Panc1 (cell line): ENCODE results near the gene APP.

Experiments used
- POLR2AphosphoS5 ChIP-seq: IDR thresholded peaks from 2 replicates; pipeline ENCODE4 v1.6.1; 2012; ENCODE audit warnings: mild to moderate bottlenecking, low read depth, low read length, moderate library complexity
- TF ChIP-seq, protein P1 (sequence below): fragments of 450-650 bp; IDR thresholded peaks from 2 replicates; pipeline ENCODE4 v1.5.1; 2017; ENCODE audit warnings: mild to moderate bottlenecking

DNA sequence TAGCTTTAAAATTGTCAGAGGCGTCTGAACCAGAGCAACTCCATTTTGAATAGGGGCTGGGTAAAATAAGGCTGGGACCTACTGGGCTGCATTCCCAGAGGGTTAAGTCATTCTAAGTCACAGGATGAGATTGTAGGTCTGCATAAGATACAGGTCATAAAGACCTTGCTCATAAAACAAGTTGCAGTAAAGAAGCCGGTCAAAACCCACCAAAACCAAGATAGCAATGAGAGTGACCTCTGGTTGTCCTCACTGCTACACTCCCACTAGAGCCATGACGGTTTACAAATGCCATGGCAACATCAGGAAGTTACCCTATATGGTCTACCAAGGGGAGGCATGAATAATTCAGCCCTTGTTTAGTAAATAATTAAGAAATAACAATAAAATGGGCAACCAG is 292.2 kb downstream of the APP start:
- no peak for TF ChIP-seq POLR2AphosphoS5
- TF ChIP-seq, protein P1, sequence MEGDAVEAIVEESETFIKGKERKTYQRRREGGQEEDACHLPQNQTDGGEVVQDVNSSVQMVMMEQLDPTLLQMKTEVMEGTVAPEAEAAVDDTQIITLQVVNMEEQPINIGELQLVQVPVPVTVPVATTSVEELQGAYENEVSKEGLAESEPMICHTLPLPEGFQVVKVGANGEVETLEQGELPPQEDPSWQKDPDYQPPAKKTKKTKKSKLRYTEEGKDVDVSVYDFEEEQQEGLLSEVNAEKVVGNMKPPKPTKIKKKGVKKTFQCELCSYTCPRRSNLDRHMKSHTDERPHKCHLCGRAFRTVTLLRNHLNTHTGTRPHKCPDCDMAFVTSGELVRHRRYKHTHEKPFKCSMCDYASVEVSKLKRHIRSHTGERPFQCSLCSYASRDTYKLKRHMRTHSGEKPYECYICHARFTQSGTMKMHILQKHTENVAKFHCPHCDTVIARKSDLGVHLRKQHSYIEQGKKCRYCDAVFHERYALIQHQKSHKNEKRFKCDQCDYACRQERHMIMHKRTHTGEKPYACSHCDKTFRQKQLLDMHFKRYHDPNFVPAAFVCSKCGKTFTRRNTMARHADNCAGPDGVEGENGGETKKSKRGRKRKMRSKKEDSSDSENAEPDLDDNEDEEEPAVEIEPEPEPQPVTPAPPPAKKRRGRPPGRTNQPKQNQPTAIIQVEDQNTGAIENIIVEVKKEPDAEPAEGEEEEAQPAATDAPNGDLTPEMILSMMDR, result no peak
